HL-60 (cell line): ENCODE measurements around the gene GTF2IRD2.
"Not testable (repeated sequence)": the region's sequence is repeated elsewhere in the genome, so short reads cannot be mapped to it uniquely, and the experiment has no call there.

Experiments used
- DNase-seq, 2 experiments: peaks; one replicate each; pipeline ENCODE4 v3.0.0-alpha.2; 2010 to 2020; ENCODE audit warnings: low read depth in 1 of 2, low spot score in 1 of 2
- H3K27ac ChIP-seq: fragments of 250-450 bp; sonication (Bioruptor Pico); replicated peaks from 2 replicates; pipeline ENCODE4 v1.5.1; 2020; ENCODE audit warnings: mild to moderate bottlenecking, moderate library complexity
- H3K27me3 ChIP-seq: fragments of 250-450 bp; sonication (Bioruptor Pico); 2 replicates; pipeline ENCODE4 v1.5.1; 2021; ENCODE audit warnings: mild to moderate bottlenecking, moderate library complexity; ENCODE audit not compliant: insufficient read depth, poor library complexity, severe bottlenecking
- H3K4me3 ChIP-seq: replicated peaks from 2 replicates; pipeline ENCODE4 v1.5.1; 2011; ENCODE audit warnings: mild to moderate bottlenecking, control low read depth, low read length; ENCODE audit not compliant: insufficient read depth

Gene GTF2IRD2

DNA sequence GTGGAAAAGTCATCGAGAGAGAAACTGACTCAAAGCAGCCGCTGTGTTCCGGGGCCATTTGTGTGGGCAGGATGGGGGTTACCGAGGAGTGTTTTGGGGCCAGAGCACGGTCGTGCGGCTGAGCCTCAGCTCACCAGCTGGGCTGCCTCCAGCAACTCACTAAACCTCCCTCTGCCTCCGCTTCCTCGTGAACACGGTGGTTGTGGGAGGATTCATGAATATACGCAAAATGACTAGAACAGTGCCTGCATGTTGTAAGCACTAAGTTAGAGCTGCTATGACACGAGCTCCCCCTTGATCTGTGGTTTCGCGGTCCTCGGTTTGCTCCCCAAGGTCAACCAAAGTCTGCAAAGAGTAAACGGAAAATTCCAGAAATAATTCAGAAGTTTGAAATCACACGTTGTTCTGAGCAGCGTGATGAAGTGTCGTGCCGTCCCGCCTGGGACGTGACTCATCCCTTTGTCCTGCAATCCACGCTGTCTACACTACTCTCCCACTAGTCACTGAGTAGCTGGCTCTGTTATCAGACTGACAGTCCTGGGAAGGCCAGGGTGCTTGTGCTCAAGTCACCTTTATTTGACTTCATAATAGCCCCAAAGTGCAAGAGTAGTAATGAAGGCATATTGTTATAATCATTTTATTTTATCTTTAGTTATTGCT is 31.1 kb downstream of the GTF2IRD2 start:
- DNase-seq, H3K27me3 ChIP-seq, H3K27ac ChIP-seq, H3K4me3 ChIP-seq: not testable (repeated sequence)

DNA sequence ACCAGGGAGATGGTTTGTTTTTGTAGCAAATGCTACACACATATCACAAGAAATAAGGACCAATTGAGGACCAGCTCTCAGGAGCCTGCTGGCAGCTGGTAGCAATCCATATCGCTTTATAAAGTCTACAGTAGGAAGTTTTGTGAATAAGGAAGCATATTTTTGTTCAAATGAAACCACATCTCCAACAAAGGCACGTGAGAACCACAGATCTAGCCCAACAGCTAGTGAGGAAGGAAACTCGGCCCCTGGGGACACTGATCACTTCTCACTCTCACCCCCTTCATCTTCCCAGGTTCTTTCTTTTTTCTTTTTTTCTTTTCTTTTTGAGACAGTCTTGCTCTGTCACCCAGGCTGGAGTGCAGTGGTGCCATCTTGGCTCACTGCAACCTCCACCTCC is 35.5 kb downstream of the GTF2IRD2 start:
- not testable (repeated sequence) for H3K27me3 ChIP-seq, H3K4me3 ChIP-seq

DNA sequence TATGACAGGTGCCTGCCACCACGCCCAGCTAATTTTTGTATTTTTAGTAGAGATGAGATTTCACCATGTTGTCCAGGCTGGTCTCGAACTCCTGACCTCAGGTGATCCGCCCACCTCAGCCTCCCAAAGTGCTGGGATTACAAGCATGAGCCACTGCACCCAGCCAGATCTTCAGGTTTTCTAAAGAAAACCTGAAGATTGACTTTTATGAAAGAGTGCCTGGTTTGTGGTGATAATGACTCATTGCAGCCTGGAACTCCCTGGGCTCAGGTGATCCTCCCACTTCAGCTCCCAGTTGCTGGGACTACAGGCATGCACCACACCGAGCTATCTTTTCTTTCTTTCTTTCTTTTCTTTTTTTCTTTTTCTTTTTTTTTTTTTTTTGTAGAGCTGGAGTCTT is 52.8 kb downstream of the GTF2IRD2 start:
- H3K4me3 ChIP-seq, H3K27me3 ChIP-seq, H3K27ac ChIP-seq, DNase-seq: not testable (repeated sequence)

More for the DNA sequence above, 35.5 kb downstream of the GTF2IRD2 start:
- not testable (repeated sequence) for DNase-seq, H3K27ac ChIP-seq

DNA sequence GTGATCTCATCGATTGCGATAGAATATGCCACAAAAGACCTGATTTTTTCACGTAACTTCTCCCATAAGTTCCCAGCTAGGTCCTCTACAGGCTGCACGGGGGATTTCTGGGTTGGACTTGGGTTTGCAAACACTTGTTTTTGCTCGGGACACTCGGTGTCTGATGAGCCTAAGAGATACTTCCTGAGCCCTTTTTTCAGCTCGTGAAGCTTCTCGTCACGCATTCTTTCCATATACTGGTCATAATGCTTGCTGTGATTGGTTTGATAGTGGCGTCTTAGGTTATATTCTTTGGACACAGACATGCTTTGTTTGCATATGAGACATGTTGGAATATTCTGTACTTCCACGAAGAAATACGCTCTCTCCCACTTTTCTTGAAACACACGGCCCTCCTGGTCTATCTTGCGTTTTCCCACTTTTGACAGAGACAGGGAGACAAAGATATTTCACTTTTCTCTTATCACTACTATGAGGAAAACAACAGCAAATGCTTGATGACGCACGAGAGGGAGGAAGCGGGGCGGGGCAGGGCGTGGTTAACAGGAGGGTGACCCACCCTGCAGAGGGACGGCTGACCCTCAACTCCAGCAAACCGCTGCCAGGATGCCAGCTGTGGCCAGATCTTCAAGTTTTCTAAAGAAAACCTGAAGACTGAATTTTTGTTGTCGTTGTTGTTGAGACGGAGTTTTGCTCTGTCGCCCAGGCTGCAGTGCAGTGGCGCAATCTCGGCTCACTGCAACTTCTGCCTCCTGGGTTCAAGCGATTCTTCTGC is 53.4 kb downstream of the GTF2IRD2 start:
- not testable (repeated sequence) for DNase-seq, H3K4me3 ChIP-seq, H3K27ac ChIP-seq, H3K27me3 ChIP-seq

DNA sequence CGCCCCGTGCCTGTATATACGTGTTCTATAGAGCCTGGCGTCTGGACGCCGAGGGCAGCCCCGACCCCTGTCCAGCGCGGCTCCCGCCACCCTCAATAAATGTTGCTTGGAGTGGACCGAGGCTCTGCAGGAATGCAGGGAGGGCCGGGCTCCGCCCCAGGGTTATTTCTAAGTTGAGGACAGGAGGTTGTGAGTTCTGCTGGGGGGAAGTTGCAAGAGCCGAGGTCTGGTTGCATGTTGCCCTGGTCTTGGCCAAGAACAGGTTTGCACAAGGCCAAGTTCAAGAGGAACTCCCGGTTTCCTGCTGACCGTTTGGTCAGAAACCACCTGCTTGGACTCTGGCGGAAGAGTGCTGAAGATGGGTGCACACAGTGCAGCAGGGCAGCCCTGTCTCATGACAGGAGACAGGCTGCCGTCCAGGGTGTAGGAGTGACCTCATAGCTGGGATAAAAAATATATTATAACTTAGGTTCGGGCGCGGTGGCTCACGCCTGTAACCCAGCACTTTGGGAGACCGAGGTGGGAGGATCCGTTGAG is 62.1 kb downstream of the GTF2IRD2 start:
- DNase-seq, H3K27ac ChIP-seq, H3K4me3 ChIP-seq, H3K27me3 ChIP-seq: not testable (repeated sequence)

DNA sequence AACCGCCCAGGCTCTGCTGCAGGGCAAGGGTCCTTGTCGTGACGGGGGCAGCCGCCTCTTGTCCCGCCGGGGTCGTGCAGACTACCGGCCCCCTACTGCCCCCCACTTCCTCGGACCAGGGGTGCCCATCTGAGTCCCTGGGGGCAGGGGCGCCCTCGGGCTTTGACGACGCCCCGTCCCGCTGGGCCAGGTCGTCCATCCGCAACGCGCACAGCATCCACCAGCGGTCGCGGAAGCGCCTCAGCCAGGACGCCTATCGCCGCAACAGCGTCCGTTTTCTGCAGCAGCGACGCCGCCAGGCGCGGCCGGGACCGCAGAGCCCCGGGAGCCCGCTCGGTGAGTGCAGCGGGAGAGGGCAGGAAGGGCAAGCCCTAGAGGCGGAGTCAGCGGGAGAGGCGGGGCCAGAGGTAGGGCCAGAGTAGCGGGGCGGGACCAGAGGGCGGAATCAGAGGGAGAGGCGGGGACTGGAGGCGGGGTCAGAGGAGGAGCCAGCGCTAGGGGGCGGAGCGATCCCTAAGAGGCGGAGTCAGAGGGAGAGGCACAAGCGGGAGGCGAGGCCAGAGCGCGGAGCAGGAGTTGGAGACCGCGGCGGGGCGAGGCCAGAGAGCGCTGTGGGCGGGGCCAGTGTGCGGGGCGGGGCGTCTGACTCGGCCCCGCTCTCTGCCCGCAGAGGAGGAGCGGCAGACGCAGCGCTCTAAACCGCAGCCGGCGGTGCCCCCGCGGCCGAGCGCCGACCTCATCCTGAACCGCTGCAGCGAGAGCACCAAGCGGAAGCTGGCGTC is 62.8 kb downstream of the GTF2IRD2 start:
- H3K4me3 ChIP-seq, H3K27ac ChIP-seq, H3K27me3 ChIP-seq: not testable (repeated sequence)
- peak; percentile 59 to 96 for DNase-seq

DNA sequence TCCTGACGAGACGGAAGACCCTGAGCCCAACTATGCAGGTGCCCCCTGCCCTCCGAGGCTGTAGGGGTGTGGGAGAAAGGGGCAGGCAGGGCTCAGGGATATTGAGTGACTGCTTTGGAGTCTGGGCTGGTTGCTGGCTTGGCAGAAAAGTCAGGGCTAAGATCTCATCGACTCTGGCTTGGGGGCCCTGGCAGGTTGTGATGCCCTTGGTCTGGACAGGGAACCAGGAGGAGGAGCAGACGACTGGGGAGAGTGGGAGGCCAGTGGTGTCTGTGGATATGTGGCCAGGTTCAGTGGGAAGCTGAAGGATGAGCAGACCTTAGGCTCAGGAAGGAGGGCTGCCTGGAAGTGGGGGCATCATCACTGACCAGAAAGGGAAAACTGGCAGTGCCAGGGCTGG is 67.8 kb downstream of the GTF2IRD2 start:
- DNase-seq, H3K27me3 ChIP-seq, H3K4me3 ChIP-seq: not testable (repeated sequence)

DNA sequence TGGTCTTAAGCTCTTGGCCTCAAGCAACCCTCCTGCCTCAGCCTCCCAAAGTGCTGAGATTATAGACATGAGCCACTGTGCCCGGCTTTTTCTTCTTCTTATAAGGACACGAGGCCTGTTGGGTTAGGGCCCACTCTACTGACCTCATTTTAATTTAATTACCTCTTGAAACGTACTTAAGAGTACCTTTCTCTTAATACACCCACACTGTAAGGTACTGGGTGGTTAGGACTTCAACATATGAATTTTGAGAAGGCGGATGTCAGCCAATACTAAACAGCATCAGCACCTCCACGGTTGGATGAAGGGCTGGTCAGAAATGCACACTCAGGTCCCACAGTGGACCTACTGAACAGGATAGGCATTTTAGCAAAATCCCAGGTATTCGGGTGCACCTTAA is 69.7 kb downstream of the GTF2IRD2 start:
- not testable (repeated sequence) for H3K4me3 ChIP-seq, DNase-seq, H3K27me3 ChIP-seq, H3K27ac ChIP-seq

More for the DNA sequence above, 67.8 kb downstream of the GTF2IRD2 start:
- not testable (repeated sequence) for H3K27ac ChIP-seq

DNA sequence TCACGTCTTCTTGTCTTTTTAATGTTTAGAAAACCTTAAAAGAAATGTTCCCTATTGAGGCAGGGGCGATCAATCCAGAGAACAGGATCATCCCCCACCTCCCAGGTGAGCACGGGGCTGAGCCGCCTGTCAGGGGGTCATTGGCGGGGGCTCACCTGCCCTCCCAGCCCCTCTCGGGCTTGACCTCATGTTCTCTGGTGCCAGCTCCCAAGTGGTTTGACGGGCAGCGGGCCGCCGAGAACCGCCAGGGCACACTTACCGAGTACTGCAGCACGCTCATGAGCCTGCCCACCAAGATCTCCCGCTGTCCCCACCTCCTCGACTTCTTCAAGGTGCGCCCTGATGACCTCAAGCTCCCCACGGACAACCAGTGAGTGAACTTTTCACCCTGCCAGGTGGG is 72.4 kb downstream of the GTF2IRD2 start:
- H3K27me3 ChIP-seq, H3K4me3 ChIP-seq, DNase-seq, H3K27ac ChIP-seq: not testable (repeated sequence)

DNA sequence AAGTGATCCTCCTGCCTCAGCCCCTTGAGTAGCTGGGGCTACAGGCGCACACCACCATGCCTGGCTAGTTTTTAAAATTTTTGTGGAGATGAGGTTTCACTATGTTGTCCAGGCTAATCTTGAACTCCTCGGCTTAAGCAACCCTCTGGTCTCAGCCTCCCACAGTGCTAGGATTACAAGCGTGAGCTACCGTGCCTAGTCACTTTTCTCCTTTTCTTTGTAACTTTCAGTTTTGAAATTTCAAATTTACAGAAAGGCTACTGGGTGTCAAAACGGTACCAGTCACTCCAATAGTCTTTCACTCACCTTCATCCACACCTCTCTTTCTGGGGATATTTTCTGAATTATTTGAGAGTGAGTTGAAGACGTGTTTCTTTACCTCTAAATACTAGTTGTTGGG is 76.3 kb downstream of the GTF2IRD2 start:
- H3K27ac ChIP-seq, DNase-seq, H3K4me3 ChIP-seq, H3K27me3 ChIP-seq: not testable (repeated sequence)

DNA sequence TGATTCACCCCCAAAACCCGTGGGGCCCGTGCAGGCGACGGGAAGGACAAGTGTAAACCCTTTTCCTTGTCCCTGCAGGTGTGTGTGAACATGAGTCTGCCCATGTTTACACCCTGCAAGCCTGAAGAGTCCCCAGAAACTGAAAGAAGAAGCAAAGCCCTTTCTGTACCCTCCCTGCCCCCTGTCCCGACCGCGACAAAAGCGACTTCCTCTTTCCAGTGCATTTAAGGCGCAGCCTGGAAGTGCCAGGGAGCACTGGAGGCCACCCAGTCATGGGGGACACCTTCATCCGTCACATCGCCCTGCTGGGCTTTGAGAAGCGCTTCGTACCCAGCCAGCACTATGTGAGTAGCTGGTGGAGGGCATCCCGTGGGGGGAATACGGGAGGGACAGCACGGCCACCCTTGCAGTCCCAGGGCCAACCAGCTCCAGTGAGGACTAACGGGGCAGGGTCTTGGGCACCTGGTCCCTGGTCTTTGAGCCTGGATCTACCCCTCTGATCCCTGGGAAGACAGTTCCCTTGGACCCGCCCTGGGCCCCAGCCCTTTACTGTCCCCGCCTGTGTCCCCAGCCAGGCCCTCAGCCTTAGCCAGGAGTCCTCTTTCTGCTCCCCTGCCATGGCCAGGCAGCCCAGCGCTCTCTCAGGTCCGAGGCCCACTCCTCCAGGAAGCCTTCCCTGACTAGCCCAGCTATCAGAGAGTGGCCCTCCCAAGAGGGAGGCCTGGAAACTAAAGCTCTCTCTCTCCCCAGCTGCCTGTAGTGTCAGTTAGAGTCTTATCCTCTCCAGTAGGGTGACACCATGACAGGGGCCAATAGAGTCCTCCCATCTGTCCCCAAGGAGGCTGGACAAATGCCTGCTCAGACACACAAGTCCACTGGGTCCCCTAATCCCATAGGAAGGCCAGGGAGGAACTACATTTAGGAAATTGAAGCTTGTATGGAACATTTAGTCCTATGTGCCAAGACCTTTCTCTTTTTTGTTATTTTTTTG is 77.3 kb downstream of the GTF2IRD2 start, which contains the start of gene NCF1:
Gene NCF1 (plus strand): TSS at position 252 of the 991 bp plus-strand sequence. CDS start 21 bp downstream, at position 273.
- not testable (repeated sequence) for H3K4me3 ChIP-seq, H3K27ac ChIP-seq, H3K27me3 ChIP-seq, DNase-seq

DNA sequence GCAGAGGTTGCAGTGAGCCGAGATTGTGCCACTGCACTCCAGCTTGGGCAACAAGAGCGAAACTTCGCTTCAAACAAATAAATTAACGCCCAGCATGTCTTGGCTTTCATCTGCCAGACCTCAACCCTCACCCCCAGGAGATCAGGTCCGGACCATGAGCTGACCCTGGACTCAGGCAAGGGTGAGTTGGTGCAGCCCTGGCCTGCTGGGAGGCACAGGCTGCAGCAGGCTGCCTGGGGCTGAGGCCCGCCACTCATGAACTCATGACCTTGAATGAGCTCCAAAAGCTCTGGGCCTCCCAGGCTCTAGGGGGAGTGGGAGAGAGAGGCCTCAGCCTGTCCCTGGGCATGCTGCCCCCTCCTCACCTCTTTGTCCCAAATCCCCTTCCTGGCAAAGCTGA is 79.3 kb downstream of the GTF2IRD2 start:
- H3K4me3 ChIP-seq, H3K27ac ChIP-seq, H3K27me3 ChIP-seq, DNase-seq: not testable (repeated sequence)

DNA sequence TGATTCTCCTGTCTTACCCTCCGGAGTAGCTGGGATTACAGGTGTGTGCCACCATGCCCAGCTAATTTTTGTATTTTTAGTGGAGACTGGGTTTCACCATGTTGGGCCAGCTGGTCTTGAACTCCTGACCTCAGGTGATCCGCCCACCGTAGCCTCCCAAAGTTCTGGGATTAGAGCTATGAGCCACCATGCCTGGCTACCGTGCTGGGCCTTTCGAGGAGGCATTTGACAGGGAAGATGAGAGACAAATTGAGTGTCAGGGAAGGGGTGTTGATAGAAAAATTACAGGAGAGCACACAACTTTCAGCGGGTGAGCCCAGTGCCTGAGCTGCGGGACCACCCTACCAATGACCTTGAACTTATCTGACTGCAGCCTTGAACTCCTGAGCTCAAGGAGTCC is 81.3 kb downstream of the GTF2IRD2 start:
- DNase-seq, H3K4me3 ChIP-seq, H3K27me3 ChIP-seq, H3K27ac ChIP-seq: not testable (repeated sequence)
